OCI-LY7 (cell line): Measurements from ENCODE around the gene TRAPPC10. TPM values are rescaled to one million over a fixed set of nuclear protein-coding genes. Genes with fewer than 3 reads are reported as not detected.

ENCODE experiments used
- BruUV-seq: library from RNA; stranded (reverse); fragments of 400-500 nt; replicated peaks from 2 replicates; lab custom pipeline; 2021; lab: Mats Ljungman, UMichigan
- CTCF ChIA-PET: fragments of 300-600 bp; sonication (Branson Sonifier 250); formaldehyde crosslinking; loops from one replicate; lab custom pipeline; 2022; ENCODE audit warnings: antibody characterized with exemption; ENCODE audit not compliant: unreplicated experiment; lab: Charles Lee
- POLR2A ChIA-PET: fragments of 300-600 bp; sonication (Branson Sonifier 250); formaldehyde crosslinking; loops from one replicate; lab custom pipeline; 2022; ENCODE audit warnings: antibody characterized with exemption; lab: Charles Lee
- DNase-seq: peaks from one replicate; pipeline ENCODE4 v3.0.0-alpha.2; 2015; ENCODE audit warnings: low spot score
- H2AFZ ChIP-seq: fragments of 200-600 bp; sonication (generic), shearing (Covaris generic); 2 replicates; pipeline ENCODE4 v1.6.1; 2014; ENCODE audit warnings: mild to moderate bottlenecking, antibody characterized with exemption, low read length, moderate library complexity
- H3K27ac ChIP-seq: fragments of 200-600 bp; sonication (generic); 2 replicates; pipeline ENCODE4 v1.5.1; 2014; ENCODE audit warnings: mixed run types, low read depth, mild to moderate bottlenecking, moderate library complexity, low read length, inconsistent platforms; ENCODE audit not compliant: poor library complexity, severe bottlenecking
- H3K36me3 ChIP-seq: fragments of 200-600 bp; sonication (generic); 2 replicates; pipeline ENCODE4 v1.6.1; 2014; ENCODE audit warnings: mild to moderate bottlenecking, antibody characterized with exemption, low read length, moderate library complexity, mixed read lengths; ENCODE audit not compliant: insufficient read depth
- H3K4me1 ChIP-seq: fragments of 200-600 bp; sonication (generic); 2 replicates; pipeline ENCODE4 v1.5.1; 2014; ENCODE audit warnings: mild to moderate bottlenecking, low read length; ENCODE audit not compliant: insufficient read depth, poor library complexity, severe bottlenecking
- H3K4me2 ChIP-seq: fragments of 200-600 bp; sonication (generic); 2 replicates; pipeline ENCODE4 v1.6.1; 2014; ENCODE audit warnings: mild to moderate bottlenecking, low read length
- H3K4me3 ChIP-seq: fragments of 200-600 bp; sonication (generic); 2 replicates; pipeline ENCODE4 v1.5.1; 2014; ENCODE audit warnings: mild to moderate bottlenecking, low read depth, low read length; ENCODE audit not compliant: poor library complexity, severe bottlenecking
- H3K79me2 ChIP-seq: fragments of 200-600 bp; sonication (generic); 2 replicates; pipeline ENCODE4 v1.6.1; 2016; ENCODE audit warnings: low read depth, mild to moderate bottlenecking, low read length, moderate library complexity, mixed read lengths; ENCODE audit not compliant: insufficient read depth
- H3K9me2 ChIP-seq: fragments of 200-600 bp; sonication (generic); 2 replicates; pipeline ENCODE4 v1.6.1; 2016; ENCODE audit warnings: mild to moderate bottlenecking, low read length, mixed read lengths; ENCODE audit not compliant: insufficient read depth
- H3K9me3 ChIP-seq: fragments of 200-600 bp; sonication (generic); 2 replicates; pipeline ENCODE4 v1.6.1; 2014; ENCODE audit warnings: mild to moderate bottlenecking, mixed run types, low read length, mixed read lengths
- H4K20me1 ChIP-seq: fragments of 200-600 bp; sonication (generic); 2 replicates; pipeline ENCODE4 v1.6.1; 2014; ENCODE audit warnings: mild to moderate bottlenecking, antibody characterized with exemption, low read length, moderate library complexity, mixed read lengths; ENCODE audit not compliant: insufficient read depth
- EZH2phosphoT487 ChIP-seq: fragments of 200-600 bp; sonication (generic); IDR thresholded peaks from 2 replicates; pipeline ENCODE4 v1.6.1; 2018; ENCODE audit warnings: low read depth, borderline replicate concordance, mild to moderate bottlenecking, mixed run types, antibody characterized with exemption, low read length, moderate library complexity, mixed read lengths
- intact Hi-C: fragments of 100-400 bp; cut with micrococcal nuclease; formaldehyde crosslinking; loops from one replicate; pipeline ENCODE4 v1.10.0; 2022; ENCODE audit not compliant: unreplicated experiment
- total RNA-seq, 2 experiments: library from RNA; depleted of rRNA in 1 of 2; stranded (reverse); fragments of >200 nt in 1 of 2; shearing (Covaris generic) in 1 of 2; gene quantifications; 2 replicates each; pipeline ENCODE4 v1.2.3, GENCODE V29; 2014 to 2022
- TF ChIP-seq, protein P1 (sequence below): fragments of 200-600 bp; sonication (generic); conservative IDR thresholded peaks from 2 replicates; pipeline ENCODE4 v1.5.1; 2014; ENCODE audit warnings: mild to moderate bottlenecking, antibody characterized with exemption, low read length, moderate library complexity, mixed read lengths

TRAPPC10 gene
- total RNA-seq, 2 experiments from 2014 or later: 37.4 to 54.7 TPM

DNA sequence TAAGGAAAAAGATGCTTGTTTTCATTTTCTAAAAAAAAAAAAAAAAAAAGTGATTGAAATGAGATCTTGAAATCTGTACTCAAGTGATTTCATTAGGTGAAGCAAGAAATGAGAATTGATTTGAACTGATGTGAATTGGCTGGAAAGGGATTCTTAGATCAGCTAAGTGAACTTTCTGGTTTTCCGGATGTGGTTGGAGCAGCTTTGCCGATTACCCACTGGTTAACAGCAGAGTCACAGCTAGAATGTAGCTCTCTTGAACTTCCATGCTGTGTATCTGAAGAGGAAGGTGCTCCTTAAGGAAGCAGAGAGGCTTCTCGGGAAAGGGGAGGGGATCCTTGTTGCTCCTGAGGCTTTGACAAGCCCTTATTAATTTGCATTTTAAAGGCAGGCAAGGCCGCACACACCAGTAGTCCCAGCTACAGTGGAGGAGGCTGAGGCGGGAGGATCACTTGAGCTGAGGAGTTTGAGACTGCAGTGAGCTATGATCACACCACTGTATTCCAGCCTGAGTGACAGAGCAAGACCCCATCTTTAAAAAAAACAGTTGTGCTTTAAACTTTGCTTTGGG is 66.4 kb downstream of the TRAPPC10 start:
- no peak overlapping the region for H2AFZ ChIP-seq
- CTCF ChIA-PET: no interaction called here
- DNase-seq: no peak
- no peak overlapping the region for H3K4me3 ChIP-seq
- TF ChIP-seq, protein P1, sequence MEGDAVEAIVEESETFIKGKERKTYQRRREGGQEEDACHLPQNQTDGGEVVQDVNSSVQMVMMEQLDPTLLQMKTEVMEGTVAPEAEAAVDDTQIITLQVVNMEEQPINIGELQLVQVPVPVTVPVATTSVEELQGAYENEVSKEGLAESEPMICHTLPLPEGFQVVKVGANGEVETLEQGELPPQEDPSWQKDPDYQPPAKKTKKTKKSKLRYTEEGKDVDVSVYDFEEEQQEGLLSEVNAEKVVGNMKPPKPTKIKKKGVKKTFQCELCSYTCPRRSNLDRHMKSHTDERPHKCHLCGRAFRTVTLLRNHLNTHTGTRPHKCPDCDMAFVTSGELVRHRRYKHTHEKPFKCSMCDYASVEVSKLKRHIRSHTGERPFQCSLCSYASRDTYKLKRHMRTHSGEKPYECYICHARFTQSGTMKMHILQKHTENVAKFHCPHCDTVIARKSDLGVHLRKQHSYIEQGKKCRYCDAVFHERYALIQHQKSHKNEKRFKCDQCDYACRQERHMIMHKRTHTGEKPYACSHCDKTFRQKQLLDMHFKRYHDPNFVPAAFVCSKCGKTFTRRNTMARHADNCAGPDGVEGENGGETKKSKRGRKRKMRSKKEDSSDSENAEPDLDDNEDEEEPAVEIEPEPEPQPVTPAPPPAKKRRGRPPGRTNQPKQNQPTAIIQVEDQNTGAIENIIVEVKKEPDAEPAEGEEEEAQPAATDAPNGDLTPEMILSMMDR: no peak
- no peak for TF ChIP-seq EZH2phosphoT487
- intact Hi-C loops: no loop called here
- no peaks in the 10 kb centered on the region for H3K79me2 ChIP-seq
- H3K9me2 ChIP-seq: no peaks in the 10 kb centered on the region
- BruUV-seq: no TSS peak
- POLR2A ChIA-PET: interaction anchor here (0.7 to 0.8 kb wide), 2 partner anchors 54 to 255 kb away, joined by 3 to 7 read pairs; no protein-coding TSS in a partner anchor
- no peaks in the 10 kb centered on the region for H4K20me1 ChIP-seq
- no peak overlapping the region for H3K27ac ChIP-seq
- H3K4me2 ChIP-seq: no peak overlapping the region
- no peaks in the 10 kb centered on the region for H3K9me3 ChIP-seq
- no peaks in the 10 kb centered on the region for H3K4me1 ChIP-seq
- H3K36me3 ChIP-seq: peaks cover 93% of the 10 kb centered on the region

DNA sequence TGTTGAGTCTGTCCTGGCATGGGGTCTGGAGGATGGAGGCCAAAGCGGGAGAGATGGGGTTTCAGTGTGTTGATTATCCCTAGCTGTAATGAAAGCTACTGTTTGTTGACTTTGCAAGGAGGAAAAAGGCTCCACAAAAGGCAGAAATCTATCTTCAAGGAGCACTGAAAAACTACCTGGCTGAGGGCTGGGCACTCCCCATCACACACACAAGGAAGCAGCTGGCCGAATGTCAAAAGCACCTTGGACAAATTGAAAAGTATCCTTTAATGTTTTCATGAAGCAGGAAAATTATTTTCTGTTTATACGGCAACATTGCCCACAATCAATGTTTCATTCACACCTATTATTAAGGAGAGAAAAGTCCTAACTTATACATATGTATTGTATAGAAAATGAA is 67.3 kb downstream of the TRAPPC10 start:
- Histone ChIP-seq H3K79me2 (no peaks in the 10 kb centered on the region), H3K36me3 (peaks cover 94% of the 10 kb centered on the region), H3K9me3 (no peaks in the 10 kb centered on the region), H3K9me2 (no peaks in the 10 kb centered on the region), H2AFZ (no peak overlapping the region), H3K4me2 (no peak overlapping the region), H3K4me3 (no peak overlapping the region), H4K20me1 (no peaks in the 10 kb centered on the region), H3K4me1 (no peaks in the 10 kb centered on the region), H3K27ac (no peak overlapping the region)
- no TSS peak for BruUV-seq
- ChIA-PET POLR2A (no interaction called here), CTCF (no interaction called here)
- intact Hi-C loops: no loop called here
- DNase-seq: no peak
- no peak for TF ChIP-seq EZH2phosphoT487
- TF ChIP-seq, protein P1: no peak

DNA sequence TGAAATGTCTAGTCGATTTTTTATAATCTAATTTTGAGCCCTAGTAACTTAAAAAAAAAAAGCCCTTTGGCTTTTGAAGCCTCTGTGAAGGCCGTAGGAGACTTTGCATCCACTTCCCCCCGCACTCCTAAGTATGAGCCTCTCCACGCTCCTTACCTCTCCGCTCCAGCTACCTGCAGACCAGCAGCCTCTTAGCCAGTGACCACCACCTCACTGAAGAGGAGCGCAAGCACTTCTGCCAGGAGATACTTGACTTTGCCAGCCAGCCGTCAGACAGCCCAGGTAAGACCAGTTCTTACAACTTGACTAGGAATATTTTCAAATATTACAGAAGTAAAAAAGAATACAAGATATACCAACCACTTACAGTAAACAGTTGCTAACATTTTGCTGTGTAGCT is 67.7 kb downstream of the TRAPPC10 start:
- TF ChIP-seq, protein P1: no peak
- TF ChIP-seq EZH2phosphoT487: no peak
- Histone ChIP-seq H2AFZ (no peak overlapping the region), H3K9me3 (no peaks in the 10 kb centered on the region), H3K4me1 (no peaks in the 10 kb centered on the region), H3K36me3 (peaks cover 94% of the 10 kb centered on the region), H3K9me2 (no peaks in the 10 kb centered on the region), H3K4me2 (no peak overlapping the region), H4K20me1 (no peaks in the 10 kb centered on the region), H3K79me2 (no peaks in the 10 kb centered on the region), H3K4me3 (no peak overlapping the region), H3K27ac (no peak overlapping the region)
- intact Hi-C loops: no loop called here
- DNase-seq: no peak
- no TSS peak for BruUV-seq
- ChIA-PET POLR2A (no interaction called here), CTCF (no interaction called here)
